HEK293 (cell line): Measurements from ENCODE around the gene KCNG3.

Experiments used
- BCL11A ChIP-seq: fragments of 450-650 bp; formaldehyde crosslinking; IDR thresholded peaks from 2 replicates; pipeline ENCODE4 v1.5.1; 2016; ENCODE audit warnings: low read depth, missing biosample characterization, missing genetic modification characterization
- EGR2 ChIP-seq: fragments of 450-650 bp; formaldehyde crosslinking; IDR thresholded peaks from 2 replicates; pipeline ENCODE4 v1.5.1; 2016; ENCODE audit warnings: low read depth, missing biosample characterization, missing genetic modification characterization
- GLIS2 ChIP-seq: fragments of 450-650 bp; formaldehyde crosslinking; IDR thresholded peaks from 2 replicates; pipeline ENCODE4 v1.5.1; 2016; ENCODE audit warnings: missing biosample characterization, missing genetic modification characterization
- KLF1 ChIP-seq: fragments of 450-650 bp; formaldehyde crosslinking; IDR thresholded peaks from 2 replicates; pipeline ENCODE4 v1.5.1; 2016; ENCODE audit warnings: missing biosample characterization, missing genetic modification characterization
- ZBTB10 ChIP-seq: fragments of 450-650 bp; formaldehyde crosslinking; IDR thresholded peaks from 2 replicates; pipeline ENCODE4 v1.5.1; 2016; ENCODE audit warnings: missing biosample characterization, missing genetic modification characterization
- ZBTB17 ChIP-seq: fragments of 450-650 bp; formaldehyde crosslinking; IDR thresholded peaks from 2 replicates; pipeline ENCODE4 v1.5.1; 2016; ENCODE audit warnings: missing biosample characterization, missing genetic modification characterization
- ZBTB20 ChIP-seq: fragments of 450-650 bp; formaldehyde crosslinking; IDR thresholded peaks from 2 replicates; pipeline ENCODE4 v1.5.1; 2016; ENCODE audit warnings: missing biosample characterization, missing genetic modification characterization
- ZFHX2 ChIP-seq: fragments of 450-650 bp; formaldehyde crosslinking; conservative IDR thresholded peaks from 2 replicates; pipeline ENCODE4 v1.5.1; 2016; ENCODE audit warnings: missing biosample characterization, missing genetic modification characterization
- ZFP37 ChIP-seq: fragments of 450-650 bp; formaldehyde crosslinking; IDR thresholded peaks from 2 replicates; pipeline ENCODE4 v1.5.1; 2016; ENCODE audit warnings: missing biosample characterization, missing genetic modification characterization
- ZNF335 ChIP-seq: fragments of 450-650 bp; formaldehyde crosslinking; conservative IDR thresholded peaks from 2 replicates; pipeline ENCODE4 v1.5.1; 2016; ENCODE audit warnings: missing biosample characterization, missing genetic modification characterization
- ZNF366 ChIP-seq: fragments of 450-650 bp; formaldehyde crosslinking; conservative IDR thresholded peaks from 2 replicates; pipeline ENCODE4 v1.5.1; 2016; ENCODE audit warnings: missing biosample characterization, missing genetic modification characterization
- ZNF394 ChIP-seq: fragments of 450-650 bp; formaldehyde crosslinking; IDR thresholded peaks from 2 replicates; pipeline ENCODE4 v1.5.1; 2016; ENCODE audit warnings: missing biosample characterization, missing genetic modification characterization, mild to moderate bottlenecking, moderate library complexity, borderline replicate concordance
- ZNF629 ChIP-seq: fragments of 450-650 bp; formaldehyde crosslinking; IDR thresholded peaks from 2 replicates; pipeline ENCODE4 v1.5.1; 2017; ENCODE audit warnings: missing biosample characterization, missing genetic modification characterization
- ZNF660 ChIP-seq: fragments of 450-650 bp; IDR thresholded peaks from 2 replicates; pipeline ENCODE4 v1.5.1; 2018; ENCODE audit warnings: missing biosample characterization, mild to moderate bottlenecking, missing genetic modification characterization
- ZNF677 ChIP-seq: fragments of 450-650 bp; IDR thresholded peaks from 2 replicates; pipeline ENCODE4 v1.5.0; 2018; ENCODE audit warnings: missing biosample characterization, mild to moderate bottlenecking, missing genetic modification characterization, moderate library complexity
- ZNF692 ChIP-seq: fragments of 450-650 bp; formaldehyde crosslinking; IDR thresholded peaks from 2 replicates; pipeline ENCODE4 v1.5.1; 2016; ENCODE audit warnings: missing biosample characterization, missing genetic modification characterization
- TF ChIP-seq, protein P1 (sequence below): fragments of 450-650 bp; formaldehyde crosslinking; IDR thresholded peaks from 2 replicates; pipeline ENCODE4 v1.5.1; 2016; ENCODE audit warnings: missing biosample characterization, missing genetic modification characterization
- TF ChIP-seq, protein P2 (sequence below): fragments of 450-650 bp; formaldehyde crosslinking; IDR thresholded peaks from 2 replicates; pipeline ENCODE4 v1.5.1; 2016; ENCODE audit warnings: missing biosample characterization, missing genetic modification characterization
- TF ChIP-seq, protein P3 (sequence below): fragments of 450-650 bp; formaldehyde crosslinking; IDR thresholded peaks from 2 replicates; pipeline ENCODE4 v1.5.1; 2016; ENCODE audit warnings: missing biosample characterization, missing genetic modification characterization
- TF ChIP-seq, protein P4 (sequence below): fragments of 450-650 bp; formaldehyde crosslinking; IDR thresholded peaks from 2 replicates; pipeline ENCODE4 v1.5.1; 2016; ENCODE audit warnings: missing biosample characterization, missing genetic modification characterization
- TF ChIP-seq, protein P5 (sequence below): fragments of 450-650 bp; formaldehyde crosslinking; optimal IDR thresholded peaks from 2 replicates; pipeline ENCODE3; 2016; ENCODE audit warnings: missing biosample characterization, mild to moderate bottlenecking, missing genetic modification characterization

The KCNG3 gene

DNA sequence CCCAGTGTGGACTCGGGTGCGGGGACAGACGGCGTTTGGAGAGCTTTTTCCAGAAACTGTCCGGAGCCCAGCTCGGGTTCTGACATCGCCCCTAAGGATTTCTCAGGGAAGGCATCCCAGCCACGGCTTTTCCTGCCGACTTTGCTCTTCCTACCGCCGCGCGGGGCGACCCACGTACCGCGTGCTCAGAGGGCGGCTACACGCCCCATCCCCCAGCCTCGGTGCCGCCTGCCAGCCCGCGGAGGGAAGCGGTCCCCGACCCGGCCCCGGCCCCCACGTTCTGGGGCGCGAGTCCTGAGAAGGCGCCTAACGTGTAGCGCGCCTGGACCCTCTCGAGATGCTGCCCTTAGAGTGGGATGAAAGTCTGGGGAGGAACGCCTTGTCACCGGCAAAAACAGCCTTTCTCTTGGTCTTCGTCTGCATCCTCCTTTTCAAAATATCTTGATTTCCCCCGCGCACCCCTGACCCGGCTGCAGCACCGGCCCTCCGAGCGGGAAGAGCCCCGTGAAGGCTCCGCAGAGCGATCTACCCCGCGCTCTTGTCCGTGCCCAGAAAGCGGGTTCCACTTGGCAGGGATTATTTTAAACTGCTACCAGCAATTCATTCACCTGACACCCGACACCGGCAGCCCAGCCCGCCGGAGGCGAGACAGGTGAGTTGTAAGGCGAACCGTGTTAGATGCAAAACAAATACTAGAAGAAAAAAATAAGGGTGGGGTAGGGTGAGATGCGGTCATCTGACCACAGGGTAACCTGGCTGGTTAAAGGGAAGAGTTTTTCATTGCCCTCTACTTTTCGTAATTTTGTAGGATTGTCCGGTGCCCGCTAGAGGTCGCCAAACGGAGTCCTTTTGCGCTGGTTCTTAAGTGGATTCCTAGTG, 812 bp upstream of the KCNG3 start (continued):
- TF ChIP-seq, protein P1, sequence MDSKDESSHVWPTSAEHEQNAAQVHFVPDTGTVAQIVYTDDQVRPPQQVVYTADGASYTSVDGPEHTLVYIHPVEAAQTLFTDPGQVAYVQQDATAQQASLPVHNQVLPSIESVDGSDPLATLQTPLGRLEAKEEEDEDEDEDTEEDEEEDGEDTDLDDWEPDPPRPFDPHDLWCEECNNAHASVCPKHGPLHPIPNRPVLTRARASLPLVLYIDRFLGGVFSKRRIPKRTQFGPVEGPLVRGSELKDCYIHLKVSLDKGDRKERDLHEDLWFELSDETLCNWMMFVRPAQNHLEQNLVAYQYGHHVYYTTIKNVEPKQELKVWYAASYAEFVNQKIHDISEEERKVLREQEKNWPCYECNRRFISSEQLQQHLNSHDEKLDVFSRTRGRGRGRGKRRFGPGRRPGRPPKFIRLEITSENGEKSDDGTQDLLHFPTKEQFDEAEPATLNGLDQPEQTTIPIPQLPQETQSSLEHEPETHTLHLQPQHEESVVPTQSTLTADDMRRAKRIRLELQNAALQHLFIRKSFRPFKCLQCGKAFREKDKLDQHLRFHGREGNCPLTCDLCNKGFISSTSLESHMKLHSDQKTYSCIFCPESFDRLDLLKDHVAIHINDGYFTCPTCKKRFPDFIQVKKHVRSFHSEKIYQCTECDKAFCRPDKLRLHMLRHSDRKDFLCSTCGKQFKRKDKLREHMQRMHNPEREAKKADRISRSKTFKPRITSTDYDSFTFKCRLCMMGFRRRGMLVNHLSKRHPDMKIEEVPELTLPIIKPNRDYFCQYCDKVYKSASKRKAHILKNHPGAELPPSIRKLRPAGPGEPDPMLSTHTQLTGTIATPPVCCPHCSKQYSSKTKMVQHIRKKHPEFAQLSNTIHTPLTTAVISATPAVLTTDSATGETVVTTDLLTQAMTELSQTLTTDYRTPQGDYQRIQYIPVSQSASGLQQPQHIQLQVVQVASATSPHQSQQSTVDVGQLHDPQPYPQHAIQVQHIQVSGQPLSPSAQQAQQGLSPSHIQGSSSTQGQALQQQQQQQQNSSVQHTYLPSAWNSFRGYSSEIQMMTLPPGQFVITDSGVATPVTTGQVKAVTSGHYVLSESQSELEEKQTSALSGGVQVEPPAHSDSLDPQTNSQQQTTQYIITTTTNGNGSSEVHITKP (tag by site-specific recombination): peak; percentile 69
- TF ChIP-seq ZNF394 (tag by site-specific recombination): 0 out of 2 replicates have a peak, but pooled peaks have one; percentile 23
- peak; percentile 22; the same call in 1 of the 2 replicates for TF ChIP-seq ZNF692
- TF ChIP-seq GLIS2 (tag by site-specific recombination): peak; percentile 11; the same call in 1 of the 2 replicates
- TF ChIP-seq ZBTB10 (tag by site-specific recombination): 0 out of 2 replicates have a peak, but pooled peaks have one; percentile 39
- TF ChIP-seq, protein P2, sequence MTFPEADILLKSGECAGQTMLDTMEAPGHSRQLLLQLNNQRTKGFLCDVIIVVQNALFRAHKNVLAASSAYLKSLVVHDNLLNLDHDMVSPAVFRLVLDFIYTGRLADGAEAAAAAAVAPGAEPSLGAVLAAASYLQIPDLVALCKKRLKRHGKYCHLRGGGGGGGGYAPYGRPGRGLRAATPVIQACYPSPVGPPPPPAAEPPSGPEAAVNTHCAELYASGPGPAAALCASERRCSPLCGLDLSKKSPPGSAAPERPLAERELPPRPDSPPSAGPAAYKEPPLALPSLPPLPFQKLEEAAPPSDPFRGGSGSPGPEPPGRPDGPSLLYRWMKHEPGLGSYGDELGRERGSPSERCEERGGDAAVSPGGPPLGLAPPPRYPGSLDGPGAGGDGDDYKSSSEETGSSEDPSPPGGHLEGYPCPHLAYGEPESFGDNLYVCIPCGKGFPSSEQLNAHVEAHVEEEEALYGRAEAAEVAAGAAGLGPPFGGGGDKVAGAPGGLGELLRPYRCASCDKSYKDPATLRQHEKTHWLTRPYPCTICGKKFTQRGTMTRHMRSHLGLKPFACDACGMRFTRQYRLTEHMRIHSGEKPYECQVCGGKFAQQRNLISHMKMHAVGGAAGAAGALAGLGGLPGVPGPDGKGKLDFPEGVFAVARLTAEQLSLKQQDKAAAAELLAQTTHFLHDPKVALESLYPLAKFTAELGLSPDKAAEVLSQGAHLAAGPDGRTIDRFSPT: peak; percentile 71; the same call in 1 of the 2 replicates
- TF ChIP-seq KLF1: peak; percentile 45; the same call in 1 of the 2 replicates
- no peak for TF ChIP-seq ZNF677
- TF ChIP-seq ZNF366: peak; percentile 59
- no peak; the same call in 1 of the 2 replicates for TF ChIP-seq ZFP37 (tag by site-specific recombination)
- TF ChIP-seq, protein P3, sequence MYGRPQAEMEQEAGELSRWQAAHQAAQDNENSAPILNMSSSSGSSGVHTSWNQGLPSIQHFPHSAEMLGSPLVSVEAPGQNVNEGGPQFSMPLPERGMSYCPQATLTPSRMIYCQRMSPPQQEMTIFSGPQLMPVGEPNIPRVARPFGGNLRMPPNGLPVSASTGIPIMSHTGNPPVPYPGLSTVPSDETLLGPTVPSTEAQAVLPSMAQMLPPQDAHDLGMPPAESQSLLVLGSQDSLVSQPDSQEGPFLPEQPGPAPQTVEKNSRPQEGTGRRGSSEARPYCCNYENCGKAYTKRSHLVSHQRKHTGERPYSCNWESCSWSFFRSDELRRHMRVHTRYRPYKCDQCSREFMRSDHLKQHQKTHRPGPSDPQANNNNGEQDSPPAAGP: peak; percentile 19; the same call in 1 of the 2 replicates
- TF ChIP-seq ZNF335 (tag by site-specific recombination): peak; percentile 73
- TF ChIP-seq ZBTB20 (tag by site-specific recombination): peak; percentile 76; the same call in 1 of the 2 replicates
- TF ChIP-seq BCL11A (tag by site-specific recombination): peak; percentile 68
- TF ChIP-seq, protein P4, sequence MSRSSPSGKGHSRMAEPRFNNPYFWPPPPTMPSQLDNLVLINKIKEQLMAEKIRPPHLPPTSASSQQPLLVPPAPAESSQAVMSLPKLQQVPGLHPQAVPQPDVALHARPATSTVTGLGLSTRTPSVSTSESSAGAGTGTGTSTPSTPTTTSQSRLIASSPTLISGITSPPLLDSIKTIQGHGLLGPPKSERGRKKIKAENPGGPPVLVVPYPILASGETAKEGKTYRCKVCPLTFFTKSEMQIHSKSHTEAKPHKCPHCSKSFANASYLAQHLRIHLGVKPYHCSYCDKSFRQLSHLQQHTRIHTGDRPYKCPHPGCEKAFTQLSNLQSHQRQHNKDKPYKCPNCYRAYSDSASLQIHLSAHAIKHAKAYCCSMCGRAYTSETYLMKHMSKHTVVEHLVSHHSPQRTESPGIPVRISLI (tag by site-specific recombination): peak; percentile 93
- peak; percentile 81 for TF ChIP-seq ZBTB17
- TF ChIP-seq, protein P5, sequence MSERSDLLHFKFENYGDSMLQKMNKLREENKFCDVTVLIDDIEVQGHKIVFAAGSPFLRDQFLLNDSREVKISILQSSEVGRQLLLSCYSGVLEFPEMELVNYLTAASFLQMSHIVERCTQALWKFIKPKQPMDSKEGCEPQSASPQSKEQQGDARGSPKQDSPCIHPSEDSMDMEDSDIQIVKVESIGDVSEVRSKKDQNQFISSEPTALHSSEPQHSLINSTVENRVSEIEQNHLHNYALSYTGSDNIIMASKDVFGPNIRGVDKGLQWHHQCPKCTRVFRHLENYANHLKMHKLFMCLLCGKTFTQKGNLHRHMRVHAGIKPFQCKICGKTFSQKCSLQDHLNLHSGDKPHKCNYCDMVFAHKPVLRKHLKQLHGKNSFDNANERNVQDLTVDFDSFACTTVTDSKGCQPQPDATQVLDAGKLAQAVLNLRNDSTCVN (tag by site-specific recombination): peak; percentile 89
- peak; percentile 32; the same call in 1 of the 2 replicates for TF ChIP-seq ZNF629 (tag by site-specific recombination)
- TF ChIP-seq ZFHX2: peak; percentile 31; the same call in 1 of the 2 replicates
- TF ChIP-seq ZNF660 (tag by site-specific recombination): peak; percentile 81
- TF ChIP-seq EGR2 (tag by site-specific recombination): peak; percentile 52
